IPS-18a (cell line): Measurements from ENCODE around the gene NFAM1.

Source experiments
- H3K27ac ChIP-seq: one replicate; pipeline ENCODE4 v1.5.1; 2013; ENCODE audit warnings: low read length
- H3K27me3 ChIP-seq: one replicate; pipeline ENCODE4 v1.6.1; 2013; ENCODE audit warnings: mild to moderate bottlenecking, low read length; ENCODE audit not compliant: control insufficient read depth, insufficient read depth
- H3K36me3 ChIP-seq: one replicate; pipeline ENCODE4 v1.6.1; 2013; ENCODE audit warnings: low read depth, low read length; ENCODE audit not compliant: control insufficient read depth
- H3K4me1 ChIP-seq: one replicate; pipeline ENCODE4 v1.6.1; 2013; ENCODE audit warnings: low read depth, low read length; ENCODE audit not compliant: control insufficient read depth
- H3K4me3 ChIP-seq: one replicate; pipeline ENCODE4 v1.5.1; 2013; ENCODE audit warnings: low read length
- H3K9ac ChIP-seq: one replicate; pipeline ENCODE4 v1.6.1; 2013; ENCODE audit warnings: mild to moderate bottlenecking, low read length, moderate library complexity
- H3K9me3 ChIP-seq: one replicate; pipeline ENCODE4 v1.6.1; 2013; ENCODE audit warnings: low read depth, low read length; ENCODE audit not compliant: control insufficient read depth

NFAM1 gene

GRCh38 chr22:42334875-42335512, 97.2 kb downstream of the NFAM1 start:
- H3K4me1 ChIP-seq = peaks cover 2% of the 10 kb centered on the region
- H3K9ac ChIP-seq = no peak overlapping the region

GRCh38 chr22:42333544-42333943, 98.7 kb downstream of the NFAM1 start:
- no peak overlapping the region for H3K27ac ChIP-seq
- H3K4me1 ChIP-seq = peaks cover 2% of the 10 kb centered on the region
- H3K27me3 ChIP-seq = no peaks in the 10 kb centered on the region
- H3K9ac ChIP-seq = no peak overlapping the region
- no peaks in the 10 kb centered on the region for H3K36me3 ChIP-seq
- H3K4me3 ChIP-seq = no peak overlapping the region
- H3K9me3 ChIP-seq = no peaks in the 10 kb centered on the region

More at GRCh38 chr22:42334875-42335512, 97.2 kb downstream of the NFAM1 start:
- Histone ChIP-seq H3K27me3 (peaks cover 2% of the 10 kb centered on the region), H3K4me3 (no peak overlapping the region), H3K27ac (no peak overlapping the region), H3K9me3 (no peaks in the 10 kb centered on the region), H3K36me3 (no peaks in the 10 kb centered on the region)

GRCh38 chr22:42332089-42332488, 100.1 kb downstream of the NFAM1 start:
- no peaks in the 10 kb centered on the region for H3K27me3 ChIP-seq
- no peaks in the 10 kb centered on the region for H3K4me1 ChIP-seq
- no peak overlapping the region for H3K9ac ChIP-seq
- no peaks in the 10 kb centered on the region for H3K36me3 ChIP-seq
- no peaks in the 10 kb centered on the region for H3K9me3 ChIP-seq
- no peak overlapping the region for H3K27ac ChIP-seq
- no peak overlapping the region for H3K4me3 ChIP-seq

GRCh38 chr22:42331014-42331413, 101.2 kb downstream of the NFAM1 start:
- no peaks in the 10 kb centered on the region for H3K27me3 ChIP-seq
- H3K9ac ChIP-seq = no peak overlapping the region

More at GRCh38 chr22:42331014-42331413, 101.2 kb downstream of the NFAM1 start:
- Histone ChIP-seq H3K27ac (no peak overlapping the region), H3K4me1 (no peaks in the 10 kb centered on the region), H3K9me3 (no peaks in the 10 kb centered on the region), H3K36me3 (no peaks in the 10 kb centered on the region), H3K4me3 (no peak overlapping the region)
